HEK293 (cell line): ENCODE results near the gene SOX6.

ENCODE experiments used
- CTCF ChIA-PET: fragments of 350-600 bp; formaldehyde crosslinking; extraction: SDS; loops from one replicate; lab custom pipeline; 2021; ENCODE audit warnings: antibody characterized with exemption; lab: Yijun Ruan, JAX
- POLR2A ChIA-PET: fragments of 300-600 bp; formaldehyde crosslinking; extraction: SDS; loops from one replicate; lab custom pipeline; 2020; ENCODE audit warnings: antibody characterized with exemption, inconsistent platforms; lab: Yijun Ruan, JAX
- H3K27ac ChIP-seq: fragments of 200-500 bp; sonication (Bioruptor generic); 2 replicates; pipeline ENCODE4 v1.5.1; 2014; ENCODE audit warnings: low read depth, low read length, control low read depth, inconsistent platforms; ENCODE audit errors: extremely low read depth
- H3K36me3 ChIP-seq, 2 experiments: fragments of 200-500 bp in 1 of 2; sonication (Bioruptor generic) in 1 of 2; 1 replicate in 1 of 2; 2 replicates in 1 of 2; pipeline ENCODE4 v1.5.1; 2014 to 2017; ENCODE audit warnings: inconsistent platforms in 2 of 2, low read length in 2 of 2; ENCODE audit not compliant: control insufficient read depth in 2 of 2, insufficient read depth in 1 of 2
- H3K4me1 ChIP-seq: fragments of 200-500 bp; sonication (Bioruptor generic); 2 replicates; pipeline ENCODE4 v1.5.1; 2014; ENCODE audit warnings: mild to moderate bottlenecking, low read length, inconsistent platforms; ENCODE audit not compliant: control insufficient read depth, insufficient read depth
- H3K4me3 ChIP-seq: 2 replicates; pipeline ENCODE4 v1.5.1; 2011; ENCODE audit warnings: low read depth, mild to moderate bottlenecking, control low read depth, low read length, moderate library complexity
- H3K9me3 ChIP-seq: fragments of 200-500 bp; sonication (Bioruptor generic); 2 replicates; pipeline ENCODE4 v1.5.1; 2014; ENCODE audit warnings: low read depth, low read length, inconsistent platforms; ENCODE audit not compliant: control insufficient read depth, insufficient read depth
- HIC1 ChIP-seq: fragments of 450-650 bp; formaldehyde crosslinking; IDR thresholded peaks from 2 replicates; pipeline ENCODE4 v1.5.1; 2016; ENCODE audit warnings: missing biosample characterization, missing genetic modification characterization
- KLF1 ChIP-seq: fragments of 450-650 bp; formaldehyde crosslinking; IDR thresholded peaks from 2 replicates; pipeline ENCODE4 v1.5.1; 2016; ENCODE audit warnings: missing biosample characterization, missing genetic modification characterization
- PRDM1 ChIP-seq: fragments of 450-650 bp; formaldehyde crosslinking; IDR thresholded peaks from 2 replicates; pipeline ENCODE4; 2016; ENCODE audit warnings: missing biosample characterization, missing genetic modification characterization
- TRIM28 ChIP-seq: IDR thresholded peaks from 2 replicates; pipeline ENCODE4 v1.6.1; 2011; ENCODE audit warnings: low read length, control low read depth, borderline replicate concordance
- ZBTB8A ChIP-seq: fragments of 450-650 bp; formaldehyde crosslinking; IDR thresholded peaks from 2 replicates; pipeline ENCODE4 v1.5.1; 2016; ENCODE audit warnings: missing biosample characterization, missing genetic modification characterization
- ZNF157 ChIP-seq: fragments of 450-650 bp; formaldehyde crosslinking; IDR thresholded peaks from 2 replicates; pipeline ENCODE4 v1.5.1; 2016; ENCODE audit warnings: missing biosample characterization, missing genetic modification characterization
- ZNF24 ChIP-seq: fragments of 450-650 bp; formaldehyde crosslinking; IDR thresholded peaks from 2 replicates; pipeline ENCODE4 v1.5.1; 2016; ENCODE audit warnings: missing biosample characterization, missing genetic modification characterization
- ZNF280D ChIP-seq: fragments of 450-650 bp; formaldehyde crosslinking; IDR thresholded peaks from 2 replicates; pipeline ENCODE4 v1.5.1; 2016; ENCODE audit warnings: missing biosample characterization, missing genetic modification characterization
- ZNF311 ChIP-seq: fragments of 450-650 bp; formaldehyde crosslinking; IDR thresholded peaks from 2 replicates; pipeline ENCODE4 v1.5.1; 2017; ENCODE audit warnings: missing biosample characterization, missing genetic modification characterization, borderline replicate concordance
- ZNF362 ChIP-seq: fragments of 450-650 bp; formaldehyde crosslinking; IDR thresholded peaks from 2 replicates; pipeline ENCODE4 v1.5.1; 2016; ENCODE audit warnings: missing biosample characterization, missing genetic modification characterization
- ZNF449 ChIP-seq: fragments of 450-650 bp; formaldehyde crosslinking; IDR thresholded peaks from 2 replicates; pipeline ENCODE4 v1.5.1; 2017; ENCODE audit warnings: missing biosample characterization, mild to moderate bottlenecking, missing genetic modification characterization, moderate library complexity
- ZNF621 ChIP-seq: fragments of 450-650 bp; formaldehyde crosslinking; IDR thresholded peaks from 2 replicates; pipeline ENCODE4 v1.5.1; 2017; ENCODE audit warnings: missing biosample characterization, missing genetic modification characterization
- ZNF658 ChIP-seq: fragments of 450-650 bp; formaldehyde crosslinking; IDR thresholded peaks from 2 replicates; pipeline ENCODE4; 2016; ENCODE audit warnings: missing biosample characterization, missing genetic modification characterization
- ZNF837 ChIP-seq: fragments of 450-650 bp; formaldehyde crosslinking; IDR thresholded peaks from 2 replicates; pipeline ENCODE4 v1.5.1; 2016; ENCODE audit warnings: missing biosample characterization, missing genetic modification characterization

Gene SOX6

GRCh38 chr11:15969281-15969680 lies 387.1 kb downstream of the SOX6 start:
- 0 out of 2 replicates have a peak, but pooled peaks have one; percentile 29 for TF ChIP-seq PRDM1 (tag by site-specific recombination)
- peak; percentile 52; the same call in 1 of the 2 replicates for TF ChIP-seq TRIM28
- TF ChIP-seq ZNF658 (tag by site-specific recombination): no peak
- no peak for TF ChIP-seq HIC1 (tag by site-specific recombination)
- Histone ChIP-seq H3K4me1 (peaks cover 2% of the 10 kb centered on the region; the same call in 1 of the 2 replicates), H3K9me3 (no peaks in the 10 kb centered on the region), H3K36me3 (no peaks in the 10 kb centered on the region), H3K27ac (no peak overlapping the region), H3K4me3 (no peak overlapping the region)
- CTCF ChIA-PET: interaction anchor here (0.6 to 0.7 kb wide), 2 partner anchors 32 to 142 kb away, joined by 3 to 4 read pairs; no protein-coding TSS in a partner anchor
- POLR2A ChIA-PET: no interaction called here

- H3K9me3 ChIP-seq: no peaks in the 10 kb centered on the region
- H3K27ac ChIP-seq: 0 out of 2 replicates have a peak overlapping the region, but pooled peaks have one; percentile 27
- H3K4me3 ChIP-seq: no peak overlapping the region
- ChIA-PET CTCF (interaction anchor here (0.6 to 1.6 kb wide), 5 partner anchors 22 to 693 kb away, joined by 3 to 5 read pairs (median 3); no protein-coding TSS in a partner anchor), POLR2A (no interaction called here)
- no peaks in the 10 kb centered on the region for H3K36me3 ChIP-seq
- H3K4me1 ChIP-seq: peaks cover 2% of the 10 kb centered on the region; the same call in 1 of the 2 replicates
- TF ChIP-seq ZNF621 (tag by site-specific recombination) (no peak), ZNF362 (tag by site-specific recombination) (peak; percentile 37; the same call in 1 of the 2 replicates), ZNF157 (tag by site-specific recombination) (no peak), ZNF449 (tag by site-specific recombination) (peak; percentile 62), ZBTB8A (tag by site-specific recombination) (peak; percentile 44; the same call in 1 of the 2 replicates), KLF1 (tag by site-specific recombination) (no peak), ZNF280D (tag by site-specific recombination) (no peak), ZNF24 (tag by site-specific recombination) (no peak), ZNF837 (tag by site-specific recombination) (no peak), ZNF311 (no peak)
- TF ChIP-seq, all 188 proteins: peak for 3
These were observed 387.8 kb downstream of the SOX6 start for GRCh38 chr11:15968461-15969130.
